GM12891 (cell line): Measurements from ENCODE around the gene FALEC.

ENCODE experiments used
- DNase-seq: peaks from one replicate; pipeline ENCODE4 v3.0.0; 2011; ENCODE audit warnings: low spot score; ENCODE audit not compliant: insufficient read length
- FAIRE-seq: peaks from 2 replicates; lab custom pipeline; 2011; peaks lifted over from hg19 to GRCh38; lab: Jason Lieb, UNC
- PAX5 ChIP-seq: IDR thresholded peaks from 2 replicates; pipeline ENCODE4 v1.6.1; 2011; ENCODE audit warnings: low read length, moderate library complexity, mild to moderate bottlenecking; ENCODE audit not compliant: insufficient read depth, severe bottlenecking
- POLR2A ChIP-seq: IDR thresholded peaks from 2 replicates; pipeline ENCODE4 v1.6.1; 2011; ENCODE audit warnings: low read depth, low read length, control low read depth
- POLR2AphosphoS5 ChIP-seq: IDR thresholded peaks from 2 replicates; pipeline ENCODE4 v1.6.1; 2011; ENCODE audit warnings: low read depth, low read length, control low read depth
- POU2F2 ChIP-seq: IDR thresholded peaks from 2 replicates; pipeline ENCODE4 v1.6.1; 2011; ENCODE audit warnings: low read depth, mild to moderate bottlenecking, control low read depth, low read length, moderate library complexity
- SPI1 ChIP-seq: IDR thresholded peaks from 2 replicates; pipeline ENCODE4 v1.6.1; 2011; ENCODE audit warnings: low read depth, low read length, control low read depth
- TAF1 ChIP-seq: IDR thresholded peaks from 2 replicates; pipeline ENCODE4 v1.6.1; 2011; ENCODE audit warnings: low read depth, low read length, control low read depth

FALEC gene

GRCh38 chr1:150557813-150558212 is 42.3 kb downstream of the FALEC start:
- TF ChIP-seq POU2F2, result no peak
- TF ChIP-seq PAX5, result no peak
- no peak for TF ChIP-seq POLR2AphosphoS5
- no peak for FAIRE-seq

GRCh38 chr1:150558303-150558704 is 42.8 kb downstream of the FALEC start:
- no peak for FAIRE-seq
- TF ChIP-seq TAF1 (no peak), PAX5 (no peak), POLR2AphosphoS5 (no peak), POLR2A (no peak), SPI1 (no peak), POU2F2 (no peak)
- DNase-seq, result no peak

More at GRCh38 chr1:150557813-150558212, 42.3 kb downstream of the FALEC start:
- DNase-seq, result no peak

GRCh38 chr1:150558761-150559655 is 43.5 kb downstream of the FALEC start:
- no peak for DNase-seq
- no peak for FAIRE-seq
- TF ChIP-seq POU2F2 (no peak), TAF1 (no peak), POLR2A (no peak), POLR2AphosphoS5 (no peak)

GRCh38 chr1:150559656-150560010 is 44.1 kb downstream of the FALEC start:
- DNase-seq, result no peak
- no peak for FAIRE-seq
- TF ChIP-seq PAX5, result no peak
- TF ChIP-seq TAF1, result no peak

GRCh38 chr1:150560011-150560438 is 44.5 kb downstream of the FALEC start:
- DNase-seq (peak; percentile 84), FAIRE-seq (peak; percentile 93)
- TF ChIP-seq TAF1 (no peak), POLR2AphosphoS5 (no peak), POLR2A (no peak), SPI1 (no peak), POU2F2 (no peak), PAX5 (no peak)

GRCh38 chr1:150560576-150561253 is 45.2 kb downstream of the FALEC start:
- FAIRE-seq (peak; percentile 52), DNase-seq (no peak)
- no peak for TF ChIP-seq POLR2A
- no peak for TF ChIP-seq TAF1
- TF ChIP-seq PAX5, result no peak
- no peak for TF ChIP-seq POU2F2

- FAIRE-seq, result peak; percentile 48
- no peak for DNase-seq
- TF ChIP-seq TAF1 (0 out of 2 replicates have a peak, but pooled peaks have one; percentile 21), POLR2A (no peak)
These were observed 45.9 kb downstream of the FALEC start for GRCh38 chr1:150561254-150561973.

- DNase-seq (no peak), FAIRE-seq (peak; percentile 86)
- TF ChIP-seq TAF1 (0 out of 2 replicates have a peak, but pooled peaks have one; percentile 9), PAX5 (no peak)
These were observed 46.5 kb downstream of the FALEC start for GRCh38 chr1:150561974-150562445.

GRCh38 chr1:150562446-150563339 is 47.1 kb downstream of the FALEC start:
- DNase-seq (no peak), FAIRE-seq (peak; percentile 92)
- TF ChIP-seq SPI1 (peak; percentile 30; the same call in 1 of the 2 replicates), TAF1 (0 out of 2 replicates have a peak, but pooled peaks have one; percentile 5), POLR2A (0 out of 2 replicates have a peak, but pooled peaks have one; percentile 30), PAX5 (no peak), POU2F2 (peak; percentile 86), POLR2AphosphoS5 (peak; percentile 45)
